ENCODE results near the gene GABRP.

- TF ChIP-seq CTCF (IDR thresholded peaks at IDR 0.05; ENCODE audit: low read depth, low read length) (no peak), EZH2phosphoT487 (IDR thresholded peaks at IDR 0.05; ENCODE audit: low read depth) (no peak)
Measured at GRCh38 chr5:170785416-170785815, 1.9 kb downstream of the GABRP start.

Data from OCI-LY3 (cell line).